AG09319 (cell line): ENCODE results near the gene SERINC4.

Source experiments
- DNase-seq: peaks from one replicate; pipeline ENCODE4 v3.0.0-alpha.2; 2010; ENCODE audit warnings: low read depth; ENCODE audit errors: extremely low read depth
- TF ChIP-seq, protein P1 (sequence below): IDR thresholded peaks from 2 replicates; pipeline ENCODE4 v1.5.1; 2011; ENCODE audit warnings: low read depth, mild to moderate bottlenecking, inconsistent platforms, low read length, moderate library complexity

Gene SERINC4

DNA sequence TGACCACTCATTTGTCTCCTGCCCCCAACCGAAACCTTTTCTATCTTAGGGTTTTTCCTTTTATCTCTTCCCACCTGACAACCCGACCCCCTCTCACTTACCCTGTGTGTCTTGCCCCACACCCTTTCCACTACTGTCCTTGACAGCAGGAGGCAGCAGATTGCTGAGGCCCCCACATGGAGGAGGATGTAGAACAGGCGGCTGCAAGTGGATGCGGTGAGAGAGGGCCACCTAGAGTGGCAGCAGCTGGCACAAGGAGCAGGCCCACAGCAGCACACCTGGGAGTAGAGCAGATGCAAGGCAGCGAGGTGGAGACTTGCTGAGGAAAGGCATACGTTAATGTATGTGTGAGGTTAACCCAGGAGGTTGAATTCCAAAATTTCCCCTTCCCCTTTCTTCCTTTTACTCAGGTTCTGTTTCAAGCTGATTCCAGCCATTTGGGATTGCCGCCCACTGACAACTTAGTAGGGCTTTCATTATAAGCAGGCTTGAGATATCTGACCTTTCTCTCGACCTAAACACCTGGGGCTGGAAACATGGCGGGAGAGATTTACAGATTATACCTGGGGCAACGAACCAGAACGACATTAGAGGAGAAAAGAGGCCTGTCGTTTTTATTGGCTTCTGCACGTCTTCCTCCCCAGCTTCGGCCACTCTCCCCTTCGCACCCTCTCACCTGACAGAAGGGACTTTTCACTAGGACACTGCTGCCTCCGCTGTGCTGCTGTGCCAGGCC, 643 bp downstream of the SERINC4 start:
- TF ChIP-seq, protein P1, sequence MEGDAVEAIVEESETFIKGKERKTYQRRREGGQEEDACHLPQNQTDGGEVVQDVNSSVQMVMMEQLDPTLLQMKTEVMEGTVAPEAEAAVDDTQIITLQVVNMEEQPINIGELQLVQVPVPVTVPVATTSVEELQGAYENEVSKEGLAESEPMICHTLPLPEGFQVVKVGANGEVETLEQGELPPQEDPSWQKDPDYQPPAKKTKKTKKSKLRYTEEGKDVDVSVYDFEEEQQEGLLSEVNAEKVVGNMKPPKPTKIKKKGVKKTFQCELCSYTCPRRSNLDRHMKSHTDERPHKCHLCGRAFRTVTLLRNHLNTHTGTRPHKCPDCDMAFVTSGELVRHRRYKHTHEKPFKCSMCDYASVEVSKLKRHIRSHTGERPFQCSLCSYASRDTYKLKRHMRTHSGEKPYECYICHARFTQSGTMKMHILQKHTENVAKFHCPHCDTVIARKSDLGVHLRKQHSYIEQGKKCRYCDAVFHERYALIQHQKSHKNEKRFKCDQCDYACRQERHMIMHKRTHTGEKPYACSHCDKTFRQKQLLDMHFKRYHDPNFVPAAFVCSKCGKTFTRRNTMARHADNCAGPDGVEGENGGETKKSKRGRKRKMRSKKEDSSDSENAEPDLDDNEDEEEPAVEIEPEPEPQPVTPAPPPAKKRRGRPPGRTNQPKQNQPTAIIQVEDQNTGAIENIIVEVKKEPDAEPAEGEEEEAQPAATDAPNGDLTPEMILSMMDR, result no peak

DNA sequence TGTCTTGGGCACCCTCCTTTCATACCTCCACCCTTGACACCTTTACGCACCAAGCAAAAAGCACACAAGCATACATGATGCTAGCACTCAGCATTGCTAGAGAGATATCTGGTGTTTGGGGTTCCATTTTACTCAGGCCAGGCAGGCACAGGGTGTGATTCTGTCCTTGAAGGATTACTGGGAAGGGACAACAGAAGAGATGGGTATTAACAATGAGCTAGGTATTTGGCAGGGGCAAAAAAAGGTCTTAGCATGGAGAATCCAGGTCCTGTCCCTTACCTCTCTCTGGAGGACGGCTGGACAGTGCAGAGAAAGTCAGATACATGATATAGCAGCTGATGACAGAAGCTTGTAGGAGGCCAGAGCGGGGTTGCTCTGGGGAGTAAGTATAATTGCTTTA, 3.5 kb downstream of the SERINC4 start:
- no peak for DNase-seq
- TF ChIP-seq, protein P1, result no peak

More for the DNA sequence above, 643 bp downstream of the SERINC4 start:
- no peak for DNase-seq

DNA sequence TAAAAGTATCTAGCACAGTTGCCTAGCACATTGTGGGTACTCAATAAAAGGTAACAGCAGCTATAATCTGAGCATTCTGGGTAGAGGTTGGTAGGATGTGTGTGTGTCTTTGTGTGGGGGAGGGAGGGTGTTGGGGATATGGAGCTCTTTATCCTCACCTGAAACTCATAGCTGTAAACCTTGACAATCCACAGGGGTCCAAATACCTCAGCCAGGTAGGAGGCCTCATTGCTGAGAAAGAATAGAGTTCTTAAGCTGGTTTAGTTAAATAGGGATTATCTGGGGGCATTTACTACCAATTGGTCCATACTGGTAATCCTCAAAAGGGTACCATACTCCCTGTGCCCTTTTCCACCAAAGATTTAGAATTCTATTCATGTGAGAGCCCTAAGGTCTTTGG, 4.0 kb downstream of the SERINC4 start:
- TF ChIP-seq, protein P1, result no peak

GRCh38 chr15:43795197-43795596, 4.8 kb downstream of the SERINC4 start:
- TF ChIP-seq, protein P1, result no peak

More for the DNA sequence above, 4.0 kb downstream of the SERINC4 start:
- DNase-seq, result no peak

GRCh38 chr15:43794269-43795037, 5.6 kb downstream of the SERINC4 start:
- DNase-seq, result no peak
- TF ChIP-seq, protein P1, result no peak

More at GRCh38 chr15:43795197-43795596, 4.8 kb downstream of the SERINC4 start:
- DNase-seq, result no peak

DNA sequence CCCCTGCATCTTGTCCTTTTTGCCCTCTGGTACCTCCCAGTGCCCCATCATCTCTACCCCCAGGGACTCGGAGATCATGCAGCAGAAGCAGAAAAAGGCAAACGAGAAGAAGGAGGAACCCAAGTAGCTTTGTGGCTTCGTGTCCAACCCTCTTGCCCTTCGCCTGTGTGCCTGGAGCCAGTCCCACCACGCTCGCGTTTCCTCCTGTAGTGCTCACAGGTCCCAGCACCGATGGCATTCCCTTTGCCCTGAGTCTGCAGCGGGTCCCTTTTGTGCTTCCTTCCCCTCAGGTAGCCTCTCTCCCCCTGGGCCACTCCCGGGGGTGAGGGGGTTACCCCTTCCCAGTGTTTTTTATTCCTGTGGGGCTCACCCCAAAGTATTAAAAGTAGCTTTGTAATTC, 6.4 kb downstream of the SERINC4 start:
- DNase-seq, result no peak
- TF ChIP-seq, protein P1, result no peak
